Measurements from ENCODE around the gene NXPE3. TPM values are rescaled to one million over a fixed set of nuclear protein-coding genes. Genes with fewer than 3 reads are reported as not detected.

Gene NXPE3
- total RNA-seq, 1 donor from 2014 or later = 9.4 TPM

DNA sequence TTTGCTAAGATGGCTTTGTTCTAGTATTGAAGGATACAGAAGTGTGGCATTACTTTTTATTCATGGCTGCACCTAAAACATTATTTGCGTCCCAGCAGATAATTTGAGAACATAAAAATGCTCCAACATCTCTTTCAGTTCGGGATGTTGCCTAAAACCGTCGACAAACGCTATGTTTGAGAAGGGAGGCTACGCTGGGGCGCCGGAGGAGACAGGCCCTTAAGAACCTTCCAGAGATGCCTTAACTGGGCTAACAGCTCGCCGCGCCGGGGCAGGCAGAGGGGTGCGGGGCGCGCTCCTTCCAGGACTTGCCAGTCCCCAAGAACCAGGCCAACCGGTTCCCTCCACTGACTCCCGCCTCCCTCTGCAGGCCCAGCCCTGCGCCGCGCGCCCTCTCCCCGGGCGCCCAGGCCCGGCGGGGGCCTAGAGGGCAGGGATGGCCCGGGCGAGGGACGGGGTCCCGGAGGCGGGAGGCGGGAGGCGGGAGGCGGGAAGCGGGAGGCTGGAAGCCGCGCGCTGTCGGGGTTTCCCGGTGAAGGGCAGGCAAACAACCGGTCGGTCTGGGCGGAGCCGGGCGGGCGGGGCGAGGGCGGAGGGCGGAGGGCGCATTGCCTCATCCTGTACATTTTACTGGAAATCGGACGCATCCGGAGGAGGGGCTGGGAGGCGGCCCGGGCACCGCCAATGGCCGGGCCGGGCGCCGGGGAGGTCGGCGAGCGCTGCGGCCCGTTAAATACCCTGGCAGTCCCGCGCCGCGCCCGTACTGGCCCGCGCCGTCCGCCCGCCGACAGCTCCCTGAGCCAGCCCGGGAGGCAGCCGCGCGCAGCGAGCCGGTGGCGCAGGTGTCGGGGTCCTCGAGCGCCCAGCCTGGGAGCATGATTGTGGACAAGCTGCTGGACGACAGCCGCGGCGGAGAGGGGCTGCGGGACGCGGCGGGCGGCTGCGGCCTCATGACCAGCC lies 70.0 kb downstream of the NXPE3 start, which contains the start of gene NFKBIZ:
Gene NFKBIZ, plus strand, starts transcription at position 761 of the 960 bp plus-strand sequence. Its CDS starts 115 bp downstream, at position 876.
- Mint-ChIP-seq H3K27me3 (ENCODE audit: insufficient read depth, low read depth) (peaks cover 5% of the 10 kb centered on the region), H3K4me3 (peak within 1 kb of the TSS; percentile 90), H3K4me1 (peaks cover 9% of the 10 kb centered on the region), H3K9me3 (no peaks in the 10 kb centered on the region), H3K27ac (peak within 1 kb of the TSS; percentile 5), H3K36me3 (peaks cover 15% of the 10 kb centered on the region)
- Histone ChIP-seq H3K27me3 (no peaks in the 10 kb centered on the region), H3K4me3 (peak within 1 kb of the TSS; percentile 94), H3K4me2 (peak within 1 kb of the TSS; percentile 84), H3K27ac (peak within 1 kb of the TSS; percentile 88), H3K4me1 (peaks cover 15% of the 10 kb centered on the region), H4K20me1 (ENCODE audit: low read depth) (peaks cover 24% of the 10 kb centered on the region), H3K36me3 (peaks cover 6% of the 10 kb centered on the region), H3K9me3 (ENCODE audit: low read depth) (no peaks in the 10 kb centered on the region), H3F3A (ENCODE audit: low read depth) (peaks cover 9% of the 10 kb centered on the region), H3K79me2 (ENCODE audit: low read depth) (peaks cover 34% of the 10 kb centered on the region), H3K9ac (peak within 1 kb of the TSS; percentile 63), H2AFZ (replicated peaks) (peak within 1 kb of the TSS; percentile 51)
- peak; percentile 95 for DNase-seq (ENCODE audit: low spot score)
- TF ChIP-seq, protein P1, sequence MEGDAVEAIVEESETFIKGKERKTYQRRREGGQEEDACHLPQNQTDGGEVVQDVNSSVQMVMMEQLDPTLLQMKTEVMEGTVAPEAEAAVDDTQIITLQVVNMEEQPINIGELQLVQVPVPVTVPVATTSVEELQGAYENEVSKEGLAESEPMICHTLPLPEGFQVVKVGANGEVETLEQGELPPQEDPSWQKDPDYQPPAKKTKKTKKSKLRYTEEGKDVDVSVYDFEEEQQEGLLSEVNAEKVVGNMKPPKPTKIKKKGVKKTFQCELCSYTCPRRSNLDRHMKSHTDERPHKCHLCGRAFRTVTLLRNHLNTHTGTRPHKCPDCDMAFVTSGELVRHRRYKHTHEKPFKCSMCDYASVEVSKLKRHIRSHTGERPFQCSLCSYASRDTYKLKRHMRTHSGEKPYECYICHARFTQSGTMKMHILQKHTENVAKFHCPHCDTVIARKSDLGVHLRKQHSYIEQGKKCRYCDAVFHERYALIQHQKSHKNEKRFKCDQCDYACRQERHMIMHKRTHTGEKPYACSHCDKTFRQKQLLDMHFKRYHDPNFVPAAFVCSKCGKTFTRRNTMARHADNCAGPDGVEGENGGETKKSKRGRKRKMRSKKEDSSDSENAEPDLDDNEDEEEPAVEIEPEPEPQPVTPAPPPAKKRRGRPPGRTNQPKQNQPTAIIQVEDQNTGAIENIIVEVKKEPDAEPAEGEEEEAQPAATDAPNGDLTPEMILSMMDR (IDR thresholded peaks at IDR 0.05) = no peak
- no peak for TF ChIP-seq EZH2 (IDR thresholded peaks at IDR 0.05)
- no peak for TF ChIP-seq EZH2phosphoT487 (IDR thresholded peaks at IDR 0.05)

DNA sequence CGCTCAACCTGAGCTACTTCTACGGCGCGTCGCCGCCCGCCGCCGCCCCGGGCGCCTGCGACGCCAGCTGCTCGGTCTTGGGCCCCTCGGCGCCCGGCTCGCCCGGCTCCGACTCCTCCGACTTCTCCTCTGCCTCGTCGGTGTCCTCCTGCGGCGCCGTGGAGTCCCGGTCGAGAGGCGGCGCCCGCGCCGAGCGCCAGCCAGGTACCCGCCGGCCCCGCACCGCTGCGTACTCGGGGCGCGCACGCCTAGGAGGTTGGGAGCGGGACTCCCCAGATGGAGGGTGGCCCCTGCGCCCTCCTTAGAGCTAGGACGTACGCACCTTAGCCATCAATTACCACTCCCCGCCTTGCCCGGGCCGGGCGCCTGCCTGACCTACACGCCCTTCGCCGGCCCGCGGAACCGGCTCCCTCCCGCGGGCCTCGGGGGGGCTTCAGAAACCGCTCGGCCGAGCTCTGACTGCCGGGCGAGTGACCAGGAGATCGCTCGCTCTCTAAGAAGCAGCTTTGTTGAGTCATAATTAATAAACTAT lies 70.8 kb downstream of the NXPE3 start:
- Histone ChIP-seq H4K20me1 (ENCODE audit: low read depth) (peaks cover 24% of the 10 kb centered on the region), H3K4me1 (peaks cover 15% of the 10 kb centered on the region), H3K4me3 (peak overlapping the region; percentile 94), H3K4me2 (peak overlapping the region; percentile 84), H2AFZ (replicated peaks) (peak overlapping the region; percentile 51), H3F3A (ENCODE audit: low read depth) (peaks cover 9% of the 10 kb centered on the region), H3K27me3 (no peaks in the 10 kb centered on the region), H3K36me3 (peaks cover 10% of the 10 kb centered on the region), H3K9me3 (ENCODE audit: low read depth) (no peaks in the 10 kb centered on the region), H3K79me2 (ENCODE audit: low read depth) (peaks cover 34% of the 10 kb centered on the region), H3K27ac (peak overlapping the region; percentile 88), H3K9ac (peak overlapping the region; percentile 63)
- peak overlapping the region; percentile 5 for H3K27ac Mint-ChIP-seq
- peaks cover 21% of the 10 kb centered on the region for H3K36me3 Mint-ChIP-seq
- TF ChIP-seq EZH2phosphoT487 (IDR thresholded peaks at IDR 0.05) (no peak), EZH2 (IDR thresholded peaks at IDR 0.05) (no peak)
- TF ChIP-seq, protein P1 (IDR thresholded peaks at IDR 0.05) = peak; percentile 22
- no peaks in the 10 kb centered on the region for H3K9me3 Mint-ChIP-seq
- H3K27me3 Mint-ChIP-seq (ENCODE audit: insufficient read depth, low read depth) = peaks cover 5% of the 10 kb centered on the region
- DNase-seq (ENCODE audit: low spot score) = peak; percentile 74
- H3K4me1 Mint-ChIP-seq = peaks cover 9% of the 10 kb centered on the region
- H3K4me3 Mint-ChIP-seq = peak overlapping the region; percentile 90

DNA sequence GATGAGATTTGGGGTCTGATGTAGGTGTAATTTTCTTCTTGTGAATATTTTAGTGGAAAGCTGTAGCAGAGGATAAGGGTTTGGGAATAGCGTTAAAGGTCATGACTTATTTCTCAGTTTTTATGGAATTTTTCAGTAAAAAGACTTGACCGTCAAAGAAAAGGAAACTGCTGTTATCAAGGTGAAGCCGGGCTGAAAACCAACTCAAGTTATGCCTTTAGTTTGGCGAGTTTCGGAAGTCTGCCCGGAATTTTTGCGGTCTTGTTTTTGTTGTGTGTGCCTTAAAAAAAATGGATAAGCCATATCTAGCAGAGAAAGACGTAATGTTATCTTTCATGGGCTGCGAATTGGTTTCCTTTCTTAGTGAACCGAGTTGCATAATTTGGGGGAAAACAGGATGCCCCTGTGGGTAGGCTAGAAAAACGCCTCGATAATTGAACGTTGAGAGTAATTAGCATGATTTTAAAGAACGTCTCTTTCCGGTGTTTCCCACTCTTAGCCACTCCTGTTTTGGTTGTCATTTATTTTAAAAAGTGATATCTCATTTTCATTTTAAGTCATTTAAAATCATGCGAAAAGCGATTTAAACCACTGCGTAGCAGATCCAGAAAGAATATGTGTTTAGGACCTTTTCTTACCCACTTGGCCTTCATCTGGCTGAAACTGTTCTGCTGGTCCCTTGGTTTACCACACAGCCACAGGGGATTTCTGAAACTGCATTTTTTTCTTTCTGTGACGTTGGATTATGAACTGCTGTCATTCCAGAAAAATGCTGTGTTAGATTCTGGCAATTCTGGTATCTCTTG lies 71.4 kb downstream of the NXPE3 start:
- H3K79me2 ChIP-seq (ENCODE audit: low read depth) = peaks cover 34% of the 10 kb centered on the region
- Mint-ChIP-seq H3K4me3 (peak overlapping the region; percentile 90), H3K27ac (peak overlapping the region; percentile 5), H3K4me1 (peaks cover 9% of the 10 kb centered on the region), H3K36me3 (peaks cover 26% of the 10 kb centered on the region), H3K9me3 (no peaks in the 10 kb centered on the region), H3K27me3 (ENCODE audit: insufficient read depth, low read depth) (peaks cover 4% of the 10 kb centered on the region)
- H3K9ac ChIP-seq = peak overlapping the region; percentile 63
- no peak overlapping the region for H3K27ac ChIP-seq
- peaks cover 9% of the 10 kb centered on the region for H3F3A ChIP-seq (ENCODE audit: low read depth)
- DNase-seq (ENCODE audit: low spot score) = peak; percentile 6
- no peaks in the 10 kb centered on the region for H3K9me3 ChIP-seq (ENCODE audit: low read depth)
- peaks cover 15% of the 10 kb centered on the region for H3K4me1 ChIP-seq
- H3K4me2 ChIP-seq = peak overlapping the region; percentile 84
- H3K4me3 ChIP-seq = peak overlapping the region; percentile 94
- peak overlapping the region; percentile 51 for H2AFZ ChIP-seq (replicated peaks)
- TF ChIP-seq EZH2phosphoT487 (IDR thresholded peaks at IDR 0.05) (no peak), EZH2 (IDR thresholded peaks at IDR 0.05) (no peak)
- TF ChIP-seq, protein P1 (IDR thresholded peaks at IDR 0.05) = no peak
- H3K36me3 ChIP-seq = peaks cover 10% of the 10 kb centered on the region
- H3K27me3 ChIP-seq = no peaks in the 10 kb centered on the region
- peaks cover 24% of the 10 kb centered on the region for H4K20me1 ChIP-seq (ENCODE audit: low read depth)

Measured in neural progenitor cell (in vitro differentiated cells).